Measurements from ENCODE around the gene TACC2.

GRCh38 chr10:122021379-122021778, 32.4 kb downstream of the TACC2 start:
- TF ChIP-seq CTCF (IDR thresholded peaks at IDR 0.05 in 4 of 5, conservative IDR thresholded peaks at IDR 0.05 in 1 of 5), result no peak
- no peak for TF ChIP-seq POLR2A (IDR thresholded peaks at IDR 0.05)

Data from gastrocnemius medialis (tissue), 4 donors.